ENCODE data around the gene DNAJB2.

- TF ChIP-seq SUZ12 (IDR thresholded peaks at IDR 0.05; ENCODE audit: extremely low read depth, insufficient read depth, insufficient read length) (no peak), ZNF274 (IDR thresholded peaks at IDR 0.05; ENCODE audit: low read depth, low read length) (no peak)
Measured at GRCh38 chr2:219284501-219285372, 5.6 kb downstream of the DNAJB2 start.
